Type B pancreatic cell (in vitro differentiated cells): ENCODE measurements around the gene EPB41L4B. TPM values are rescaled to one million over a fixed set of nuclear protein-coding genes. Genes with fewer than 3 reads are reported as not detected.
"Not testable (repeated sequence)": the region's sequence is repeated elsewhere in the genome, so short reads cannot be mapped to it uniquely, and the experiment has no call there.

ENCODE experiments used
- DNase-seq: peaks from one replicate; pipeline ENCODE4 v3.0.0; 2021; ENCODE audit warnings: mixed read lengths; ENCODE audit not compliant: unreplicated experiment; ENCODE audit errors: extremely low spot score
- H3K27ac Mint-ChIP-seq: 2 replicates; pipeline ENCODE4 v1.8.0; 2021; ENCODE audit warnings: mild to moderate bottlenecking, mixed read lengths
- H3K27me3 Mint-ChIP-seq: 2 replicates; pipeline ENCODE4 v1.8.0; 2021; ENCODE audit warnings: mixed read lengths
- H3K36me3 Mint-ChIP-seq: 2 replicates; pipeline ENCODE4 v1.8.0; 2021; ENCODE audit warnings: mixed read lengths
- H3K4me1 Mint-ChIP-seq: one replicate; pipeline ENCODE4 v1.8.0; 2021; ENCODE audit warnings: mixed read lengths; ENCODE audit not compliant: unreplicated experiment
- H3K4me3 Mint-ChIP-seq: 2 replicates; pipeline ENCODE4 v1.8.0; 2021; ENCODE audit warnings: mild to moderate bottlenecking, mixed read lengths
- H3K9me3 Mint-ChIP-seq: 2 replicates; pipeline ENCODE4 v1.8.0; 2021; ENCODE audit warnings: mixed read lengths
- total RNA-seq: library from RNA; stranded (reverse); gene quantifications from 2 replicates; pipeline ENCODE4 v1.2.1, GENCODE V29; 2021; ENCODE audit warnings: low replicate concordance
- TF ChIP-seq, protein P1 (sequence below): fragments of 200-600 bp; sonication (generic); conservative IDR thresholded peaks from 2 replicates; pipeline ENCODE4 v1.5.0; 2021; ENCODE audit warnings: antibody characterized with exemption, mild to moderate bottlenecking

EPB41L4B gene
- total RNA-seq, 1 donor from 2014 or later = 14.4 TPM

DNA sequence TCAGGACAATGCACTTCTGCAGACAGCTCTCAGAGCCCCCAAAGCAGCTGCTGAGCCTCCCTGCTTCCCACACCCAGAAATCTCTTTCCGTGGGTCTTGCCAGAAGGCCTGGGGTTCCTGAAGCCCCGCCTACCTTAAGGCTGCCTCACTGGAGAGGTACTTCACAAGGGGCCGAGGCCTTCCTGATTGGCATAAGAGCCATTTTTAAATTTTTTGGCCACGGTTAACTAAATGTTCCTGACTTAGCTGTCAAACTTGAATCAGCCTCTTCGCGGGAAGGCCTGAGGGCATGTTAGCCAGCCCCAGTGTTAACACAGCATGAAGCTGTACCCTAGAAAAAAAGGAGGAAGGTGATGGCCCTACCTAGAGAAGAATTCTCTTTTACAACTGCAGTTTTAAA lies 20.7 kb upstream of the EPB41L4B start:
- Mint-ChIP-seq H3K27ac (peak overlapping the region; percentile 61), H3K4me1 (peaks cover 7% of the 10 kb centered on the region), H3K36me3 (no peaks in the 10 kb centered on the region), H3K4me3 (no peak overlapping the region), H3K9me3 (no peaks in the 10 kb centered on the region), H3K27me3 (no peaks in the 10 kb centered on the region)
- no peak for DNase-seq
- TF ChIP-seq, protein P1, sequence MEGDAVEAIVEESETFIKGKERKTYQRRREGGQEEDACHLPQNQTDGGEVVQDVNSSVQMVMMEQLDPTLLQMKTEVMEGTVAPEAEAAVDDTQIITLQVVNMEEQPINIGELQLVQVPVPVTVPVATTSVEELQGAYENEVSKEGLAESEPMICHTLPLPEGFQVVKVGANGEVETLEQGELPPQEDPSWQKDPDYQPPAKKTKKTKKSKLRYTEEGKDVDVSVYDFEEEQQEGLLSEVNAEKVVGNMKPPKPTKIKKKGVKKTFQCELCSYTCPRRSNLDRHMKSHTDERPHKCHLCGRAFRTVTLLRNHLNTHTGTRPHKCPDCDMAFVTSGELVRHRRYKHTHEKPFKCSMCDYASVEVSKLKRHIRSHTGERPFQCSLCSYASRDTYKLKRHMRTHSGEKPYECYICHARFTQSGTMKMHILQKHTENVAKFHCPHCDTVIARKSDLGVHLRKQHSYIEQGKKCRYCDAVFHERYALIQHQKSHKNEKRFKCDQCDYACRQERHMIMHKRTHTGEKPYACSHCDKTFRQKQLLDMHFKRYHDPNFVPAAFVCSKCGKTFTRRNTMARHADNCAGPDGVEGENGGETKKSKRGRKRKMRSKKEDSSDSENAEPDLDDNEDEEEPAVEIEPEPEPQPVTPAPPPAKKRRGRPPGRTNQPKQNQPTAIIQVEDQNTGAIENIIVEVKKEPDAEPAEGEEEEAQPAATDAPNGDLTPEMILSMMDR = no peak

DNA sequence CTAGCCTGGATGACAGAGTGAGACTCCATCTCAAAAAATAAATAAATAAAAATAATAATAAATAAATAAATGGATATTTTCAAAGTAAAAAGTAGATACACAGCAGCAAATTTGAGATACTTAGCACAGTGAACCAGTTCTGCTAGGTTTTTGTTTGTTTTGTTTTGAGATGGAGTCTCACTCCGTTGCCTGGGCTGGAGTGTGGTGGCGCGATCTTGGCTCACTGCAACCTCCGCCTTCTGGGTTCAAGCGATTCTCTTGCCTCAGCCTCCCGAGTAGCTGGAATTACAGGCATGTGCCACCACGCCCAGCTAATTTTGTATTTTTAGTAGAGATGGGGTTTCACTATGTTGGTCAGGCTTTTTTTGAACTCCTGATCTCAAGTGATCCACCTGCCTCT lies 20.1 kb upstream of the EPB41L4B start:
- H3K27me3 Mint-ChIP-seq, DNase-seq, H3K4me1 Mint-ChIP-seq, H3K9me3 Mint-ChIP-seq, H3K36me3 Mint-ChIP-seq, H3K4me3 Mint-ChIP-seq: not testable (repeated sequence)
- H3K27ac Mint-ChIP-seq = peak overlapping the region; percentile 61

DNA sequence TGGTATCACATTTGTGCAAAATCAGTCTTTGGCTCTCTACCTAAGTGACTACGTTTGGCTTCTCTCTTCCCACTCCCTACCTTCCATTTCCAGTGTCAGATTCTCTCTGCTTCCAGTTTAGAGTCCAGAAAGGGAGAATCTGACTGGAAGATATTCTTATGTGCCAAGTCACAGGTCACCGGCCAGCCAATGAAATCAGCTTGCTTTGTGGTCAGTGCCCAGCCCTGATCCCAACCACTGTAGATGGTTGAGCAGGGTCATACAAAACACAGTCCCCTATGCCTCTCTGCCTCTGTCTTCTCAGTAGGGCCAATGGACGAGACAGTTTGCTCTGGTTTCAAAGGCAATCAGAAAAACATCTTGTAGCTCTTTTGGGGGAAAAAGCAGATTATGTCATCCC lies 15.6 kb upstream of the EPB41L4B start:
- Mint-ChIP-seq H3K9me3 (no peaks in the 10 kb centered on the region), H3K27ac (no peak overlapping the region), H3K4me3 (no peak overlapping the region), H3K27me3 (no peaks in the 10 kb centered on the region), H3K4me1 (no peaks in the 10 kb centered on the region), H3K36me3 (no peaks in the 10 kb centered on the region)
- DNase-seq = no peak
- TF ChIP-seq, protein P1 = no peak

DNA sequence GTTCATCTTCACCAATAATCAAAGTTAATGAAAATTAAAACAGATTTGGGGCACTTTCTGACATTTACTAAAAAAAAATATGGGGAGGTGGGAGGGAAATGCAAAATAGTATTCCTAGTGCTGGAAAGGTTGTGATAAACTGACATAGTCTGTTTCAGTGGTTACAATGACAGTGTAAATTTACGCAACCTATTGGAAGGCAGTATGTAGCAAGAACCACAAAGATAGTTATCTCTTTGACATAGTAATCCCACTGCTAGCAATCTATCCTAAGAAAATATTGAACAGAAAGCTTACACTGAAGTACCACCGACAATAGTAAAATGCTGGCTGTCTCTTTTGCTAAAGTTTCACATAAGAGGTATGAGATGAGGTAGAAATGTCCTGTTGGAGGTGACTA lies 15.1 kb upstream of the EPB41L4B start:
- Mint-ChIP-seq H3K36me3 (no peaks in the 10 kb centered on the region), H3K27me3 (no peaks in the 10 kb centered on the region), H3K4me1 (peaks cover 3% of the 10 kb centered on the region), H3K27ac (no peak overlapping the region), H3K9me3 (no peaks in the 10 kb centered on the region), H3K4me3 (no peak overlapping the region)
- TF ChIP-seq, protein P1 = no peak
- no peak for DNase-seq

DNA sequence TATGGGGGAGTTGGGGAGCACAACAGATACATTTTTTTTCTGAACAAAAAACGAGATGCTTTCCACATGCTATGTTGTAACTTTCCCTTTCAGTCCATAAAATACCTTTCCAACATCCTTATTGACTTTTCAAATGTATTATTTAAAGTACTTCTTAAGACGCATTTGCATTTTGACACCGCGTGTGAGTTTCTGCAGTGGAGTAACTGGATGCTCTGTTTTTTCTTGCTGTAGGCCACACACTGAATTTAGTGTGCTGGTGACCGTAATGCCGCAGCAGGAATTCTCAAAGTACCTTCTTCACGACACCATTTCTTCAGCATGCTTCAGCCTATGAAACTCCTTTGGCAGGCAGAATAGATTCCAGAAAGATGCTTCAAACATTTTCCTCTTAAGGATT lies 14.3 kb upstream of the EPB41L4B start:
- Mint-ChIP-seq H3K9me3 (no peaks in the 10 kb centered on the region), H3K4me3 (no peak overlapping the region), H3K27ac (no peak overlapping the region), H3K4me1 (peaks cover 4% of the 10 kb centered on the region), H3K27me3 (no peaks in the 10 kb centered on the region), H3K36me3 (no peaks in the 10 kb centered on the region)
- TF ChIP-seq, protein P1 = no peak
- DNase-seq = no peak

DNA sequence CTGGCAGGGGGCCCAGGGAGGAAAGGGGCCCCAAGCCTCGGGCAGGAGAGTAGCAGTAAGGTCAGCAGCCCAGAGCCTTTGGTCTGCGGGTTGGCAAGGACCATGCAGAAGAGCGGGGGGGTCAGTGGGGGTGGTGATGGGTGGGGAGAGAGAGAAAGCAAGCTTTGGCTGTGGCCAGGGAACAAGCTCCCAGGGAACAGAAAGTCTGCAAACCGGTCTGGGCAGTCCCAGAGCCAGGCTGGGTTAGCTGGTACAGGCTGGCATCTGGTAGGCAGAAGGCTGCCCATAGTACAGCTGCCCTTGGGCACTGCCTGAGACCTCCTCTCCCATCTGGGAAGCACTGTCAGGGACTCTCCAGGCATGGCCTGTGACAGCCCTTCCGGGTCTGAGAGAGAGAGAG lies 10.5 kb upstream of the EPB41L4B start:
- H3K4me3 Mint-ChIP-seq = no peak overlapping the region
- H3K27ac Mint-ChIP-seq = peak overlapping the region; percentile 36
- TF ChIP-seq, protein P1 = no peak
- no peaks in the 10 kb centered on the region for H3K27me3 Mint-ChIP-seq
- H3K4me1 Mint-ChIP-seq = peaks cover 18% of the 10 kb centered on the region
- no peaks in the 10 kb centered on the region for H3K9me3 Mint-ChIP-seq
- DNase-seq = no peak
- no peaks in the 10 kb centered on the region for H3K36me3 Mint-ChIP-seq
